GM12875 (cell line): ENCODE data around the gene BLID.

Experiments used
- H3K4me3 ChIP-seq: one replicate; pipeline ENCODE4 v1.5.1; 2011; ENCODE audit warnings: low read depth, low read length, control low read depth
- CTCF ChIP-seq: IDR thresholded peaks from 2 replicates; pipeline ENCODE4 v1.5.1; 2011; ENCODE audit warnings: low read depth, mild to moderate bottlenecking, control low read depth, inconsistent platforms, low read length, moderate library complexity, borderline replicate concordance; ENCODE audit not compliant: insufficient read depth

BLID gene

DNA sequence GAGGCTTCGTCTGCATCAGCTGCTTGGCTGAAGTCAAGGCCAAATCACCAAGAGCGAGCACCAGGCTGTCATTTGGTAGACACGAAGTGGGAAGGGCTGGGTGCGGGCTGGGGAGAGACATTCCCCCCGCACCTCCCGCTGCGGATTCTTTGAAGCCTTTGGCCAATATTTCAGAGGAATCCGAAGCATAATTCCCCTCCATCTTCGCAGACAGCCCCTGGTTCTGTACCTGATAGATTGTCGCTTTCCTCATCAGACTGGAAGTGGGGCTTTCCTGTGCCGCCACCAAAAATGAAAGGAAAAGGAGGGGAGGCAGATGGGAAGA lies 15.3 kb downstream of the BLID start:
- TF ChIP-seq CTCF, result no peak
- no peak overlapping the region for H3K4me3 ChIP-seq

DNA sequence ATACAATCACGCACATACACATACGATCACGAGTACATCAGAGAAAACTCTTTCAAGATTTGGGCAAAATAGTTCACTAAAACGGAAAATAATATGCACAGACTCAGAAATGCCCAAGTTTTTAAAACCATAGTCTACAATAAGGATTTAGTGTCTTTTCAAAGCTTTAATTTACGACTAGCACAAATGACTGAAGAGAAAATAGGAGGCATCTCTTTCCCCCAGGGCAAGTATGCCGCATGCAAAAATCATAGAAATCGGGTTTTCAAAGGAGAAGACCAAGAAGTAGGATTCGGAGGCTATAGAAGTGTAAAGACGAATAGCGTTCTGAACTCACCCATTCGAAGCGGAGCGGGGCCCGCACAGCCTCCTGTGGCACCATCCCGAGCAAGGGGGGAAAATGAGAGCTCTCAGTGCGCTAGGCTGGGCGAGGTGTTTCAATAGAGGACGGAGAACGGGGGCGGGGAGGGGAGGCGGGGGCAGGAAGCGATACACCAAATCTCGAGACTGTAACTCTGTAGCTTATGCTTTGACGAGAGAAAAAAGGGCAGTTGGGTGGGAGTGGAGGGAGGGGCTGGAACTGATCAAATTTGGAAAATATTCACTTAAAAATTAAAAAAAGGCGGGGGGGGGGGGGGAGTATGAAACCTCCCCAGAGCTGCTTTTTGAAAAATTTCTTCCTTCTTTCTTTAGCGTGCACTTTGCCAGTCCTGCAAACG lies 15.8 kb downstream of the BLID start:
- no peak for TF ChIP-seq CTCF
- no peak overlapping the region for H3K4me3 ChIP-seq

- H3K4me3 ChIP-seq, result no peak overlapping the region
- TF ChIP-seq CTCF, result no peak
Observed at GRCh38 chr11:122099374-122100036, 16.5 kb downstream of the BLID start.

DNA sequence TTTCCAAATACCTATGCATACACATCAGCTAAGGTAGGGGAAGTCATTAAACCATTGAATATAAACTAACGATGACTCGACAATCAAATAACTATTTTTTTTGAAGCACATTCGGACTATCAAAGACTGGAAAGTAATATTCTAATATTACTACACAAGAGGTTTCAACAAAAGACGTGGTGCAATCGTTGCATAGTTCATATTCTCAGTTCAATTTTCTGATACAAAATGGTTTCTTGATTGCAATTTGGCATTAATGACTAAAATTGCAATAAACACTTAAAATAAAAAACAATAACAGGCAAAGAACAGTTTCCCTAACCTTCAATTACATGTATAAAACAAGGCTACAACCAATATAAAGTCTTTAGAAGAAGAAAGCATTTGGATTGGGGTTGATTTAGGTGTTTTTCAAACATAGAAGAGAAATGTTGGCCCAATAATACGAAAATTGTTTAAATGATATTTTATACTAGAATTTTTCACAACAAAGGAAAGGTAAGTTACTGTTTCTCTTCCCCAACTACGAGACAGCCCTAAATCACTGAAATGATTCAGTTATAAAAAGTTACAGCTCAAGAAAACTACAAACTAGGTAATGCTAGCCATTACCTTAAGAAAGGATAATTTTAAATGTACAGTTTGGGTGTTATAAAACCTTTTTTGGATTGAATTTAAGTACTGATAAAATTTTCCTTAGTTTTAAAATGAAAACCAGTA lies 17.6 kb downstream of the BLID start:
- no peak overlapping the region for H3K4me3 ChIP-seq
- TF ChIP-seq CTCF, result no peak

- no peak overlapping the region for H3K4me3 ChIP-seq
- no peak for TF ChIP-seq CTCF
Observed at GRCh38 chr11:122097419-122098001, 18.5 kb downstream of the BLID start.

GRCh38 chr11:122096272-122097112 lies 19.5 kb downstream of the BLID start:
- H3K4me3 ChIP-seq, result no peak overlapping the region
- TF ChIP-seq CTCF, result no peak
